ENCODE measurements around the gene COL16A1.

COL16A1 gene

DNA sequence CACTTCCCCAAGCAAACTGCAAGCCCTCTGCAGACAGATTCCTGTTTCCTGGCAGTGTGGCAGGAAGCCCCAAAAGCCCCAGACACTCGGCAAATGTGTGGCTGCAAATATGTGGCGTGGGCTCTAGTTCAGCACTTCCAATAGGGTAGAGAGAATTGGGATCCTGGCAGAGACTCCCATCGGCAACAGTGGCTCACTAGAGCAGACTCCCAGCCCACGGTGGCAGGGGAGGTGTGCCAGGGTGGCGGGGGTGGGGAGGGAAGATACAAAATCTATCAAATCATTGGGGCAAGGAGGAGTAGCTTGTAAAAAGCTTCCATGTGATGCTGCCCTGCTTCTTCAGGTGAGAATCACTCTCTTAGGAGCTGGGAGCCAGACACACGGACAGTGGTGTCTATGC lies 25.9 kb downstream of the COL16A1 start:
- H3K9ac ChIP-seq (ENCODE audit: low read depth, low read length), result no peak overlapping the region
- no peak overlapping the region for H3K4me3 ChIP-seq (ENCODE audit: low read length)
- H3K4me1 ChIP-seq (ENCODE audit: insufficient read depth, low read length), result no peaks in the 10 kb centered on the region

DNA sequence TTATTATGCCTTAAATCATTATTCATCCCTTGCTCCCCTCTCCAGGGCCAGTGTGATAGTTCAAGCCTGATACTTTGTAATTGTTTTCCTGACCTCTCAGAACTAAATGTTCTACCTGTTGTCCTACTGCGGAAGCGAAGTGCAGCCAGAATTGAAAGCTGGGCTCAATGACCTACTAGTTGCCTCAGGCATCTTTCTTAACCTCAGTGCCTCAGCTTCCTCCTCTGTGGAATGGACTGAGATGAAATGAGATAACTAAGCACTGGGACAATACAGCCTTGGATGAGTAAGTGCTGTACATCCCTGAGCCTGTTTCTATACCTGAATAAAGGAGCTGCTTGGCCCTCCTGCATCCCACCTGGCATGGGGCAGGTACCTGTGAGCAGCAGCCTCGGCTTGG lies 26.4 kb downstream of the COL16A1 start:
- no peak overlapping the region for H3K27ac ChIP-seq (ENCODE audit: low read length)
- H3K4me3 ChIP-seq (ENCODE audit: low read length), result no peak overlapping the region
- H3K27me3 ChIP-seq (ENCODE audit: insufficient read depth, low read length), result no peaks in the 10 kb centered on the region
- H3K9ac ChIP-seq (ENCODE audit: low read depth, low read length), result no peak overlapping the region
- no peaks in the 10 kb centered on the region for H3K9me3 ChIP-seq (ENCODE audit: insufficient read depth, low read depth, low read length)
- H3K36me3 ChIP-seq (ENCODE audit: insufficient read depth, low read depth, low read length), result no peaks in the 10 kb centered on the region
- H3K4me1 ChIP-seq (ENCODE audit: insufficient read depth, low read length), result no peaks in the 10 kb centered on the region

More for the DNA sequence above, 25.9 kb downstream of the COL16A1 start:
- Histone ChIP-seq H3K36me3 (ENCODE audit: insufficient read depth, low read depth, low read length) (no peaks in the 10 kb centered on the region), H3K27me3 (ENCODE audit: insufficient read depth, low read length) (no peaks in the 10 kb centered on the region), H3K27ac (ENCODE audit: low read length) (no peak overlapping the region), H3K9me3 (ENCODE audit: insufficient read depth, low read depth, low read length) (no peaks in the 10 kb centered on the region)

DNA sequence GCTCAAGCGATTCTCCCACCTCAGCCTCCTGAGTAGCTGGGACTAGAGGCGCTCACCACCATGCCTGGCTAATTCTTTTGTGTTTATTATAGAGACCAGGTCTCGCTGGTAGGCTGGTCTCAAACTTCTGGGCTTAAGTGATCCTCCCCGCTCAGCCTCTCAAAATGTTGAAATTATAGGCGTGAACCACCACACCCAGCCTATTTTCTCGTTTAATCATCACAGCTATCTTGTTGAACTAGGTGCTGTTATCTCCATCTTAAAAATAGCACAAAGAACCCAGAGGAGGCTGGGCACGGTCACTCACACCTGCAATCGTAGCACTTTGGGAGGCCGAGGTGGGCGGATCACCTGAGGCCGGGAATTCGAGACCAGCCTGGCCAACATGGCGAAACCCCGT lies 28.1 kb downstream of the COL16A1 start:
- Histone ChIP-seq H3K27ac (ENCODE audit: low read length) (no peak overlapping the region), H3K36me3 (ENCODE audit: insufficient read depth, low read depth, low read length) (no peaks in the 10 kb centered on the region), H3K4me3 (ENCODE audit: low read length) (no peak overlapping the region), H3K4me1 (ENCODE audit: insufficient read depth, low read length) (no peaks in the 10 kb centered on the region), H3K9me3 (ENCODE audit: insufficient read depth, low read depth, low read length) (no peaks in the 10 kb centered on the region), H3K9ac (ENCODE audit: low read depth, low read length) (no peak overlapping the region), H3K27me3 (ENCODE audit: insufficient read depth, low read length) (no peaks in the 10 kb centered on the region)

DNA sequence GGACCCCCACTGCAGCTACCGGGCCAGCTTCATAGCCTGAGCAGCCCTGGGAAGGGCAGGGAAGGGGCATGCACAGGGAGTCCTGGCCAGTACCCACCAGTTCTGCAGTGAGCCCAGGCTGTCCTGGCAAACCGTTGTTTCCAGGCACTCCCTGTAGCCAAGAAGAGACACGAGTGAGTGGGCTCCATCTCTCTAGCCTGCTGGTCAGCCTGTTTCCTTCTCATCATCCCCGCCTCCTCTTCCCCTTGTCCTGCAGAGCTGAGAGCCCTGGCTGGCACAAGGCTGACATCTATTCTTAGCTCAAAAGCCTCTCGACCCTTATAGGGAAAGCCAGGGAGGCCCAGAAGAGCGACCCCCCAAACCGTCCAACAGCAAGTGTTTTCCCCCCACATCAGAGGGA lies 28.7 kb downstream of the COL16A1 start:
- H3K4me1 ChIP-seq (ENCODE audit: insufficient read depth, low read length), result no peaks in the 10 kb centered on the region

DNA sequence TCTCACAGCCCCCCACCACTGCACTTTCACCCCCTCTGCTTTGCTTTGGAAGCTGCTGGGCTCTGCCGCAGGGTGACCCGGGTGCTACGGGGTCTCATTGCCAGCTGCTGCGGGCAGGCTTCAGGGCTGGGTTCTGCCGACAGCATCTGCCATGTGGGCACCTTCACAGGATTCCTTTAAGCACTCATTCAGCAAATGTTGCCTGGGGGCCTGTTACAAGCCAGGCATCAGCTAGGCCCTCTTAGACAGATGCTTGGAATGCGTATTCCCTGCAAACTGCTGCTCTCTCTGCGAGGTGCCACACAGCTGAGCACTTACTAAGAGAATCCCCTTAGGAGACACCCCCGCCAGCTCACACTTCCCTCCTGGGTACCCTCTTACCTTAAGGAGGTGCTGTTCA lies 29.2 kb downstream of the COL16A1 start:
- Histone ChIP-seq H3K4me1 (ENCODE audit: insufficient read depth, low read length) (no peaks in the 10 kb centered on the region; the same call in 1 of the 2 replicates), H3K4me3 (ENCODE audit: low read length) (no peak overlapping the region), H3K9ac (ENCODE audit: low read depth, low read length) (no peak overlapping the region), H3K36me3 (ENCODE audit: insufficient read depth, low read depth, low read length) (no peaks in the 10 kb centered on the region), H3K27me3 (ENCODE audit: insufficient read depth, low read length) (peaks cover 3% of the 10 kb centered on the region; the same call in 1 of the 2 replicates), H3K9me3 (ENCODE audit: insufficient read depth, low read depth, low read length) (no peaks in the 10 kb centered on the region), H3K27ac (ENCODE audit: low read length) (no peak overlapping the region)

More for the DNA sequence above, 28.7 kb downstream of the COL16A1 start:
- H3K9me3 ChIP-seq (ENCODE audit: insufficient read depth, low read depth, low read length), result no peaks in the 10 kb centered on the region
- H3K36me3 ChIP-seq (ENCODE audit: insufficient read depth, low read depth, low read length), result no peaks in the 10 kb centered on the region
- H3K9ac ChIP-seq (ENCODE audit: low read depth, low read length), result no peak overlapping the region
- H3K27ac ChIP-seq (ENCODE audit: low read length), result no peak overlapping the region
- no peak overlapping the region for H3K4me3 ChIP-seq (ENCODE audit: low read length)
- peaks cover 2% of the 10 kb centered on the region; the same call in 1 of the 2 replicates for H3K27me3 ChIP-seq (ENCODE audit: insufficient read depth, low read length)

DNA sequence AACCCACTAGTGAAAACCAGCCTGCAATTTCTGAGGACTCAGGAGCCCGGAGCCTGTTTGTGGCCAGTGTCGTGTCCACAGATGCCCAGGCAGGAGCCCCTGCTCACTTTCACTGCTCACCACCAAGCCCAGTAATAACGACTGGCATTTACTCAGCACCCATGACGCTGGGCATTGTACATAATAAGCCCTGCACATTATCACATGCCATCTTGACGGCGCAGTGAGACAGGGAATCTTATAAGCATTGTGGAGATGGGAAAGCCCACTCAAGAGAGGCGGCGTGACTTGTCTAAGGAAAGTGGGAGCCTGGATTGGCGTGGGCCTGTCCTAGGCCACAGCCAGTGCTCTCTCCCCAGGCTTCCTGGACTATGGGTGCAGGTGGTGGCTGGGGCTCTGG lies 30.4 kb downstream of the COL16A1 start:
- no peaks in the 10 kb centered on the region for H3K36me3 ChIP-seq (ENCODE audit: insufficient read depth, low read depth, low read length)
- H3K27me3 ChIP-seq (ENCODE audit: insufficient read depth, low read length), result peaks cover 3% of the 10 kb centered on the region; the same call in 1 of the 2 replicates
- H3K9me3 ChIP-seq (ENCODE audit: insufficient read depth, low read depth, low read length), result no peaks in the 10 kb centered on the region
- H3K9ac ChIP-seq (ENCODE audit: low read depth, low read length), result no peak overlapping the region
- no peak overlapping the region for H3K4me3 ChIP-seq (ENCODE audit: low read length)
- no peaks in the 10 kb centered on the region; the same call in 1 of the 2 replicates for H3K4me1 ChIP-seq (ENCODE audit: insufficient read depth, low read length)
- no peak overlapping the region for H3K27ac ChIP-seq (ENCODE audit: low read length)

DNA sequence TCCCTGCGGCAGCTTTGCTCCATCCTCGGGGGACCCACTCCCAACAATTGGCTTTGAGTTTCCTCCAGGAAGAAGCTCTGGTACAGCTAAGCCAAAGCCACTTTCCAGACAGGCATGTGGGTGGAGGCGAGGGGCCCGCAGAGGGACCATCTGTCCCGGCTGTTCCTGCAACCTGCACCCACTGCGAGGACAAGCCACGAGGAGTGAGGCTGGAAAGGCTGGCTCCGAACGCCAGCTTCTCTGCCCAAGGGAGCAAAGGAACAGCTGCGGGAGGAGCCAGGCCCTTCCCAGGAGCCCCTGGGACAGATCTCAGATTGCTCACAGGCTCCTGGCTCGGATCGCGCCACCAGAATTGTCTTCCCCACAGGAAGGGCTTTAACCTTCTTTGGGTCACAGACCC lies 30.8 kb downstream of the COL16A1 start:
- peaks cover 3% of the 10 kb centered on the region; the same call in 1 of the 2 replicates for H3K27me3 ChIP-seq (ENCODE audit: insufficient read depth, low read length)
- H3K9me3 ChIP-seq (ENCODE audit: insufficient read depth, low read depth, low read length), result no peaks in the 10 kb centered on the region
- H3K36me3 ChIP-seq (ENCODE audit: insufficient read depth, low read depth, low read length), result no peaks in the 10 kb centered on the region
- H3K4me3 ChIP-seq (ENCODE audit: low read length), result no peak overlapping the region
- no peaks in the 10 kb centered on the region; the same call in 1 of the 2 replicates for H3K4me1 ChIP-seq (ENCODE audit: insufficient read depth, low read length)
- H3K9ac ChIP-seq (ENCODE audit: low read depth, low read length), result no peak overlapping the region
- H3K27ac ChIP-seq (ENCODE audit: low read length), result no peak overlapping the region

DNA sequence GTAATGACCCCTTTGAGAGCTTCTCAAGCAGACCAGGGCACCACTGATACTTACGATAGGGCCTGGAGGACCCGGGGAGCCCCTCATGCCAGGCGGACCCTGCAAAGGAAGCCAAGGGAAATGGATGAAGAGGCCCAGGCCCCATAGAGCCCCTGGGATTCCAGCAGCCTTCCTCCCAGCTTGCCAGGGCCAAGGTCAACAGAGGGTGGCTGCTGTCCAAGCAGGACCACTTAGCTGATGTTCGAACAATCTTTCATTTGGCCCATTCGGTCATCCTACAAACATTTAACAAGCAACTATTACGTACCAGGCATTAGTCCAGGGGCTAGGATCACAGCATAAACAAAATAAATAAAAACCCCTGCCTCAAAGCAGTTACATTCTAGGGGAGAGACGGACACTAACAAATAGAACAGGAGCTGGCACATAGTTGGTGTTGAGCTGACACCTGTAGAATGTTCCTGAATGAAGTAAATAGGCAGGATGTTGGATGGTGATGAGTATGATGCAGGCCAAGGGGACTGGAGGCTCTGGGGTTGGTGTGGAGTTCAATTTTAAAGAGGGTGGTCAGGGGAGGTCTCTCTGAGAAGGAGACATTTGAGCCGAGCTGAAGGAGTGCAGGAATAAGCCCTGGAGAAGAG lies 32.1 kb downstream of the COL16A1 start:
- Histone ChIP-seq H3K36me3 (ENCODE audit: insufficient read depth, low read depth, low read length) (no peaks in the 10 kb centered on the region), H3K4me3 (ENCODE audit: low read length) (no peak overlapping the region), H3K4me1 (ENCODE audit: insufficient read depth, low read length) (no peaks in the 10 kb centered on the region; the same call in 1 of the 2 replicates), H3K27ac (ENCODE audit: low read length) (no peak overlapping the region), H3K27me3 (ENCODE audit: insufficient read depth, low read length) (peaks cover 3% of the 10 kb centered on the region; the same call in 1 of the 2 replicates), H3K9ac (ENCODE audit: low read depth, low read length) (no peak overlapping the region), H3K9me3 (ENCODE audit: insufficient read depth, low read depth, low read length) (no peaks in the 10 kb centered on the region)

DNA sequence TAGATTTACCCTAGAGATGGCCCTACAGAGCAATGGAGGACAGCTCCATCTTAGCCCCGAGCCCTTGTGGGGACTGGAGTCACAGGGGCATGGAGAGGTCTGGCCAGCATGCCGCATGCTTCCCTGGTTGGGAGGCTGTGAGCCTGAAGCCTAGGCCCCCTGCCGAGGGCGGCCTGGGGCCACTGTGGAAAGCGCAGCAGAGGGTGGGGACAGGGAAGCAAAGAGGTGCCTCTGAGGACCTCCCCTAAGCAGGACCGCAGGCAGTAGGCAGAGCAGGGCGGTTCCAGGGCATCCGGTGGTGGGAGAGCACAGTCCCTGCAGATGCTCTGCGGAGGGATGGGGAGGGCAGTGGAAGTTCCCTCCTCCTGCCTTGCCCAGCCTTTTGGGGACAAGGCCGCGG lies 32.7 kb downstream of the COL16A1 start:
- H3K9me3 ChIP-seq (ENCODE audit: insufficient read depth, low read depth, low read length), result no peaks in the 10 kb centered on the region
- H3K4me1 ChIP-seq (ENCODE audit: insufficient read depth, low read length), result no peaks in the 10 kb centered on the region; the same call in 1 of the 2 replicates
- H3K9ac ChIP-seq (ENCODE audit: low read depth, low read length), result no peak overlapping the region
- H3K27ac ChIP-seq (ENCODE audit: low read length), result no peak overlapping the region
- no peaks in the 10 kb centered on the region for H3K36me3 ChIP-seq (ENCODE audit: insufficient read depth, low read depth, low read length)
- no peak overlapping the region for H3K4me3 ChIP-seq (ENCODE audit: low read length)
- H3K27me3 ChIP-seq (ENCODE audit: insufficient read depth, low read length), result peaks cover 3% of the 10 kb centered on the region; the same call in 1 of the 2 replicates

DNA sequence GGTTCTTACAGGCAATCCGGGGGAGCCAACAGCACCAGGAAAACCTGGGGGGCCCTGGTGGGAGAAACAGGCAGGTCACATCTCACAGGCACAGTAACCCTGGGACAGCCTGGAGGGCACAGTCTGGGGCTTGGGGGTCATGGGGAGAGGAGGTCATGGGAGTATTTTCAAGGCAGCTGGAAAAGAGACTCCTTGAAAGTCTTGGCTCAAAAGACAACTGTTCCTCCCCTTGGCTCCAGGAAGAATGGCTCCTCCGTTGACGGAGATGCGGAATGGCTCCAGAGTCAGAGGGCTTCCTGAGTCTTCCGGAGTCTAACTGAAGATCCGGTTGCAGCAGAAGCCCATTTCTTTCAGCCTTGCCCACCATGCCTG lies 33.2 kb downstream of the COL16A1 start:
- Histone ChIP-seq H3K4me1 (ENCODE audit: insufficient read depth, low read length) (no peaks in the 10 kb centered on the region; the same call in 1 of the 2 replicates), H3K4me3 (ENCODE audit: low read length) (no peak overlapping the region), H3K36me3 (ENCODE audit: insufficient read depth, low read depth, low read length) (no peaks in the 10 kb centered on the region), H3K9ac (ENCODE audit: low read depth, low read length) (no peak overlapping the region), H3K27ac (ENCODE audit: low read length) (no peak overlapping the region), H3K9me3 (ENCODE audit: insufficient read depth, low read depth, low read length) (no peaks in the 10 kb centered on the region), H3K27me3 (ENCODE audit: insufficient read depth, low read length) (peaks cover 3% of the 10 kb centered on the region; the same call in 1 of the 2 replicates)

DNA sequence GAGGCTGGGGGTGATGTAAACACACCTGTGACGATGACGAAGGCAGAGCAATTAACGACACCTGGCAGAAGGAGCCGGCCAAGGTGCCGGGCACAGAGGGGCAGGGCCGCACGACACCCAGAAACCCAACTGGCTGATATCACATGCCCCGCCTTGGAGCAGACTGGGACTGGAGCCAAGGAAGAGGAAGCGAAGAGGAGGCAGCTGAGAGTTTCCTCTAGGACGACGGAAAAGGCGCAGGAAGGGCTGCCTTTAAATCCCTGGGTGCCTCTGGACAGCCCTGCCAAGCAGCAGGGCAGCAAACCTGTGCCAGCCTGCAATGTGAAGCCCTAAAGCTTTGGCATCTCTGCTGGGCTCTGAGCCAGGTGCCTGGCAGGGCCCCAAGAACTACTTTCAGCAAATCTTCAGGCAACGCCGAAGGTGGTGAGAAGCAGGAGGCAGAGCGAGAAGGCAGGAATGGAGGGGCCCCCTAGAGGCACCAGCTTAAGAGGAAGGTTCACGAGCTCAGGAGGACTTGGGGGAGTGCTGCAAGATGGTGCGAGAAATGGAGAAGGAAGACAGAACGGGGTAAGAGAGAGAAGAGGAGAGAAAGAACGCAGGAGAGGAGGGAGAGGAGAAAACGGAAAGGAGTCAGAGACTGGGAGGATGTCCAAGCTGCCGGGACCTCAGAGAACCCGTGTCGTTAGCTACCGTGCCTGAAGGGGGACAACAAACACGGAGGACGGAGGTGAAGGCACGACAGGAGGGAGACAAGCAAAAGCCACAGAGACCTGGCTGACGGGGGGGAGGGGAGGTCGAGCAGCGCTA lies 33.8 kb downstream of the COL16A1 start:
- H3K4me3 ChIP-seq (ENCODE audit: low read length), result no peak overlapping the region
- no peaks in the 10 kb centered on the region for H3K9me3 ChIP-seq (ENCODE audit: insufficient read depth, low read depth, low read length)
- no peaks in the 10 kb centered on the region; the same call in 1 of the 2 replicates for H3K4me1 ChIP-seq (ENCODE audit: insufficient read depth, low read length)
- H3K9ac ChIP-seq (ENCODE audit: low read depth, low read length), result no peak overlapping the region
- no peaks in the 10 kb centered on the region for H3K36me3 ChIP-seq (ENCODE audit: insufficient read depth, low read depth, low read length)
- no peak overlapping the region for H3K27ac ChIP-seq (ENCODE audit: low read length)
- H3K27me3 ChIP-seq (ENCODE audit: insufficient read depth, low read length), result peaks cover 3% of the 10 kb centered on the region; the same call in 1 of the 2 replicates

DNA sequence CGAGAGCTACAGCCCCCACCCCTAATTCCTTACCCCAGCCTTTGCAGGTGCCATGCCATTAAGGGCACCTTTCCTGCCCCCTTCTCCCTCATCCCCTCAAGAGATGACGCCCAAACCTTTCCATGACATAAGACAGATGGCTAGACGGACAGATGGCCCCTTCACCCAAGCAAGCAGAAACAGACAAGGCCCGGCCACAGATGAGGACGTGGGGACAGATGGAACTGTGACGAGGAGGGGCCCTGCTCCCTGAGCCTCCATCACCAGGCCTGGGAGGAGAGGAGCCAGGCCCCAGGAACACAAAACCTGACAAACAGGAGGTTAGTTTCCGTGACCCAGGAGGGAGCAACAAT lies 34.4 kb downstream of the COL16A1 start:
- H3K27me3 ChIP-seq (ENCODE audit: insufficient read depth, low read length), result peaks cover 3% of the 10 kb centered on the region; the same call in 1 of the 2 replicates
- H3K4me3 ChIP-seq (ENCODE audit: low read length), result no peak overlapping the region
- H3K4me1 ChIP-seq (ENCODE audit: insufficient read depth, low read length), result no peaks in the 10 kb centered on the region; the same call in 1 of the 2 replicates
- H3K9me3 ChIP-seq (ENCODE audit: insufficient read depth, low read depth, low read length), result no peaks in the 10 kb centered on the region
- H3K27ac ChIP-seq (ENCODE audit: low read length), result no peak overlapping the region
- H3K9ac ChIP-seq (ENCODE audit: low read depth, low read length), result no peak overlapping the region
- no peaks in the 10 kb centered on the region for H3K36me3 ChIP-seq (ENCODE audit: insufficient read depth, low read depth, low read length)
